ENCODE results near the gene LGR5.

Gene LGR5

GRCh38 chr12:71439613-71440344 lies at the start of gene LGR5:
Gene LGR5, plus strand, starts transcription at chr12:71439798. Its CDS starts 283 bp downstream, at chr12:71440081.
- no peak for FAIRE-seq

GRCh38 chr12:71392521-71393145 lies 47.0 kb upstream of the LGR5 start:
- peak; percentile 56 for FAIRE-seq

- no peak for FAIRE-seq
Measured at GRCh38 chr12:71393625-71394024, 46.0 kb upstream of the LGR5 start.

- FAIRE-seq, result no peak
Measured at GRCh38 chr12:71397433-71397954, 42.1 kb upstream of the LGR5 start.

- no peak for FAIRE-seq
Measured at GRCh38 chr12:71399197-71399596, 40.4 kb upstream of the LGR5 start.

GRCh38 chr12:71400481-71400880 lies 39.1 kb upstream of the LGR5 start:
- no peak for FAIRE-seq

GRCh38 chr12:71405884-71406283 lies 33.7 kb upstream of the LGR5 start:
- FAIRE-seq, result no peak

GRCh38 chr12:71407732-71408131 lies 31.9 kb upstream of the LGR5 start:
- no peak for FAIRE-seq

GRCh38 chr12:71410844-71411243 lies 28.8 kb upstream of the LGR5 start:
- FAIRE-seq, result no peak

GRCh38 chr12:71411635-71412034 lies 28.0 kb upstream of the LGR5 start:
- FAIRE-seq, result peak; percentile 6

GRCh38 chr12:71415336-71416231 lies 24.0 kb upstream of the LGR5 start:
- FAIRE-seq, result peak; percentile 75

- no peak for FAIRE-seq
Measured at GRCh38 chr12:71417181-71417580, 22.4 kb upstream of the LGR5 start.

GRCh38 chr12:71420775-71421406 lies 18.7 kb upstream of the LGR5 start:
- no peak for FAIRE-seq

- no peak for FAIRE-seq
Measured at GRCh38 chr12:71425568-71426299, 13.9 kb upstream of the LGR5 start.

GRCh38 chr12:71426300-71427047 lies 13.1 kb upstream of the LGR5 start:
- no peak for FAIRE-seq

- no peak for FAIRE-seq
Measured at GRCh38 chr12:71430756-71431155, 8.8 kb upstream of the LGR5 start.

GRCh38 chr12:71431991-71432390 lies 7.6 kb upstream of the LGR5 start:
- FAIRE-seq, result no peak

GRCh38 chr12:71432936-71433335 lies 6.7 kb upstream of the LGR5 start:
- no peak for FAIRE-seq

- no peak for FAIRE-seq
Measured at GRCh38 chr12:71436696-71437095, 2.9 kb upstream of the LGR5 start.

GRCh38 chr12:71438670-71439361 lies 782 bp upstream of the LGR5 start:
- FAIRE-seq, result no peak

GRCh38 chr12:71439362-71439612 lies 311 bp upstream of the LGR5 start:
- FAIRE-seq, result no peak

Measured in A204.1 (cell line).